GM19452 (cell line): ENCODE measurements around the gene B4GALT1.
"Not testable (repeated sequence)": the region's sequence is repeated elsewhere in the genome, so short reads cannot be mapped to it uniquely, and the experiment has no call there.

Experiments
- ATAC-seq: cut with Tn5 transposase; IDR thresholded peaks from one replicate; pipeline ENCODE4 v1.9.1; 2021; ENCODE audit not compliant: unreplicated experiment

Gene B4GALT1

DNA sequence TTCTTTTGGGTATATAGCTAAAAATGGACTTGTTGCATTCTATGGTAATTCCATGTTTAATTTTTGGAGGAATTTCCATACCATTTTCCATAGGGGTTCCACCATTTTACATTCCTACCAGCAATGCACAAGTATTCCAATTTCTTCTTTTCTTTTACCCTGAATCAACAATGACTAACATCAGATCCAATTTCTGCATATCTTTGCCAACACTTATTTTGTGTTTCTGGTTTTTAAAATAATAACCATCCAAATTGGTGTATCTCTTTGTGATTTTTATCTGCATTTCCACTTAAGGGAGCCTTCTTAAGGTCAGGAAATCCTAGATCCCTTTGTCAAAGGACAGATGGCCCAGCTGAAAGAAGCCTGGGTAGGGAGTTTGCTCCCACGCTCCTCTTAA lies 61.2 kb downstream of the B4GALT1 start:
- no peak for ATAC-seq

DNA sequence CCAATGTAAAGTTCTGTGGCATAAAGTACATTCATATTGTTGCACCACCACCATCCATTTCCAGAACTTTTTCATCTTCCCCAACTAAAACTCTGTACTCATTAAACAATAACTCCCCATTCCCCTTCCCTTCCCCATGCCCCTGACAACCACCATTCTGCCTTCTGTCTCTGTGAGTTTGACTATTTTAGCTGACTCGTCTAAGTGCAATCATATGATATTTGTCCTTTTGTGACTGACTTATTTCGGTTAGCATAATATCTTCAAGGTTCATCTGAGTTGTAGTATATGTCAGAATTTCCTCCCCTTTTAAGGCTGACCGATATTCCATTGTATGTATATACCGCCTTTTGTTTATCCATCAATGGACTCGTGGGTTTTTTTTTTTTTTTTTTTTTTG lies 61.6 kb downstream of the B4GALT1 start:
- ATAC-seq = no peak

- ATAC-seq = no peak
Observed at GRCh38 chr9:33104401-33104800, 62.7 kb downstream of the B4GALT1 start.

- ATAC-seq = no peak
Observed at GRCh38 chr9:33103501-33104281, 63.4 kb downstream of the B4GALT1 start.

- ATAC-seq = no peak
Observed at GRCh38 chr9:33102551-33103210, 64.5 kb downstream of the B4GALT1 start.

DNA sequence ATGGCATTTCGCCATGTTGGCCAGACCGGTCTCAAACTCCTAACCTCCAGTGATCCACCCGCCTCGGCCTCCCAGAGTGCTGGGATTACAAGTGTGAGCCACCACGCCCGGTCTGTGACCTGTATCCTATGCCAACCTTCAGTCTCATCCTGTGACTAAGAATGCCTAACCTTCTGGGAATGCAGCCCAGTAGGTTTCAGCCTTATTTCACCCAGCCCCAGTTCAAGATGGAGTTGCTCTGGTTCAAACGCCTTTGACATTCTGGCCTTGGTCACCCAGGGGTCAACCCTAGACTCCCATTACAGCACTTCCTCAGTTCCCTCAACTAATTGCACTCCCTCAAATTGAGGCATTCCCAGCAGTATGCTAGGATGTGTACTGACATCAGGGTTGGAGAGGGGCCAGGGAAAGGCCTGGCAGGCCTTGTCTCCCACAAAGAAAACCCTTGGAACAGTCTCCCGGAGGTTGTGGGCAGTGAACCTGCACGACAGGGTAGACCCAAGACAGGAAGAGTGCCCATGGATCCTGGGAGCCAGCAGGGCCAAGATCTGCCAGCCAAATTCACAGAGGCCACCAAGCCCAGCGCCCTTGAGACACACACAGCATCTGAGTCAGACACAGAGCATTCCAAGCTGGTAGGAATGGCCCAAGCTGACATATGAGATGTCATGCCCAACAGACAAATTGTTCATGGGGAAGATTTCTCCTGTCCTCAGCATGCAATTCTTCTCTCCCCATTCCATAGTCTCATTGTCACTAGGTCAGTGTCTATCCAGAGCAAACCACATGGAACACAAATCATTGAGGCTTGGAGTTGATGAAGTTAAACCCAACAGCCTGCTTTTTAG lies 65.8 kb downstream of the B4GALT1 start:
- ATAC-seq = no peak

GRCh38 chr9:33099754-33100153 lies 67.4 kb downstream of the B4GALT1 start:
- no peak for ATAC-seq

- no peak for ATAC-seq
Observed at GRCh38 chr9:33097192-33097591, 69.9 kb downstream of the B4GALT1 start.

- ATAC-seq = no peak
Observed at GRCh38 chr9:33092634-33093033, 74.5 kb downstream of the B4GALT1 start.

DNA sequence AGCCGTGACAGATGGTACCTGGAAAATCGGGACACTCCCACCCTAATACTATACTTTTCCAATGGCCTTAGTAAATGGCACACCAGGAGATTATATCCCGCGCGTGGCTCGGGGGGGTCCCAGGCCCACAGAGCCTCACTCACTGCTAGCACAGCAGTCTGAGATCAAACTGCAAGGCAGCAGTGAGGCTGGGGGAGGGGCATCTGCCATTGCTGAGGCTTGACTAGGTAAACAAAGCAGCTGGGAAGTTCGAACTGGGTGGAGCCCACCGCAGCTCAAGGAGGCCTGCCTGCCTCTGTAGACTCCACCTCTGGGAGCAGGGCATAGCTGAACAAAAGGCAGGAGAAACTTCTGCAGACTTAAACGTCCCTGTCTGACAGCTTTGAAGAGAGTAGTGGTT lies 81.5 kb downstream of the B4GALT1 start:
- ATAC-seq = not testable (repeated sequence)

DNA sequence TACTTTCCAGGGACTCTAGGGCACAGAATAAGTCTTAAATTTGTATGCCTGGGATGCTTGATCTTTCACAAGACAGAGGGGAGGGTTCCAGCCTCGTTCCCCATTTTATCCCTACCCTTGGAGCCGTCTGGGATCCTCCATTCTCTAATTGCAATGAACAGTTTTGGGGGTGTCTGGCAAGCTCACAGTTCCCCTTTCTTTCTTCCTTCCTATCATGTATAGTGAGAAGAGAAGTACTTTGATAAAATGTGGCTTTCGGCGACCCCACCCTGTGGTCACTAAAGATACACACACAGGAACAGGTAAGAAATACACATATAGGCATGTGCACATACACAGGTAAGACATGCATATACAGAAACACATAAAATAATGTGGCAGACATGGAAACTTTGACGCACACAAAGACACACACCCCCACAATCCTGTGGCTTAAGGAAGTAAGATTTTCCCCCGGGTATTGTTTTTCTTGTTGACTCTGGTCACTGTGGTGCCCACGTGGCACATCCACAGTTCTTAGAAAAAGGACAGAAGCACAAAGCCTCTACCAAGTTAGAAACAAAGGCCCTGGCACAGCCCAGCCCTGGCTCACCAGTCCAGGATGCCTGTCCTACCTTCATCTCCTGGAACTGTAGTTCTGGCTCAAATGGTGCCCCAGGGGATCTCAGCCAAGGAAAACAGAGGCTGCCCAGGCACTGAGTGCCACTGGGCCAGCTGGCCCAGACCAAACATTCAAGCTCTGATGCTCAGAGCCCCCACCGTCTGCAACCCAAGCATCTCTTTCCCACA lies 84.4 kb downstream of the B4GALT1 start:
- no peak for ATAC-seq

GRCh38 chr9:33082128-33082527 lies 85.0 kb downstream of the B4GALT1 start:
- ATAC-seq = no peak

DNA sequence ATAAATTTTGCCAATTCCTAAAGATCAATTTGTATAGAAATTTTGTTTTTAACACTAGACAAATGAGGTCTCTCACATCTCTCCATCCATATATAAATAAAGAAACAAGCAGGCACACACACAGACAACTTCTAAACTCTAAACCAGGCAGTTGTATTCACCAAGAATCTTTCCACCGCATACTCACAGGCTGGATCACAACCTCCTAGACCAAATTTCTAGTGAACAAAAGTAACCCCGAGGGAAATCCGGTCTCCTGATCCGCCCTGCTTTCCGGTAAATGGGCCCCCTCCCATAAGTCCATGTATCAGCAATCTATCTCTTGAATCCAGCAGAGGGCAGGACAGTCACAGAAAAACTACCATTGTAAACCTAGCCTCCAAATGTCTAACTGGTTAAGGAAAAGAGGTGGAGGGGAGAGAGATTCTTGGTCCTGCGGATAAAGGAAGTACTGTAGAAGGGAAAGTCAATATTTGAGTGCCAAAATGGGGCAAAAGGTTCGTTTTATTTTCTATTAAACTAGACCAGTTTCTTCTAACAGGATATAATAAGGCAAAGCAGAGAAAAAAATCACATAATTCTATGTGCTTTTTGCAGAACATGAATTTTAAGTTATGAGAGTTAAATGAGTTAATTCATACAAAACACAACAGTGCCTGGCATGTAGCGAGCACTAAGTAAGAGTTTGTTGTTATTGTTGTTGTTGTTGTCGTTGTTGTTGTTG lies 85.8 kb downstream of the B4GALT1 start:
- peak; percentile 39 for ATAC-seq

GRCh38 chr9:33080534-33080933 lies 86.6 kb downstream of the B4GALT1 start:
- ATAC-seq = no peak

DNA sequence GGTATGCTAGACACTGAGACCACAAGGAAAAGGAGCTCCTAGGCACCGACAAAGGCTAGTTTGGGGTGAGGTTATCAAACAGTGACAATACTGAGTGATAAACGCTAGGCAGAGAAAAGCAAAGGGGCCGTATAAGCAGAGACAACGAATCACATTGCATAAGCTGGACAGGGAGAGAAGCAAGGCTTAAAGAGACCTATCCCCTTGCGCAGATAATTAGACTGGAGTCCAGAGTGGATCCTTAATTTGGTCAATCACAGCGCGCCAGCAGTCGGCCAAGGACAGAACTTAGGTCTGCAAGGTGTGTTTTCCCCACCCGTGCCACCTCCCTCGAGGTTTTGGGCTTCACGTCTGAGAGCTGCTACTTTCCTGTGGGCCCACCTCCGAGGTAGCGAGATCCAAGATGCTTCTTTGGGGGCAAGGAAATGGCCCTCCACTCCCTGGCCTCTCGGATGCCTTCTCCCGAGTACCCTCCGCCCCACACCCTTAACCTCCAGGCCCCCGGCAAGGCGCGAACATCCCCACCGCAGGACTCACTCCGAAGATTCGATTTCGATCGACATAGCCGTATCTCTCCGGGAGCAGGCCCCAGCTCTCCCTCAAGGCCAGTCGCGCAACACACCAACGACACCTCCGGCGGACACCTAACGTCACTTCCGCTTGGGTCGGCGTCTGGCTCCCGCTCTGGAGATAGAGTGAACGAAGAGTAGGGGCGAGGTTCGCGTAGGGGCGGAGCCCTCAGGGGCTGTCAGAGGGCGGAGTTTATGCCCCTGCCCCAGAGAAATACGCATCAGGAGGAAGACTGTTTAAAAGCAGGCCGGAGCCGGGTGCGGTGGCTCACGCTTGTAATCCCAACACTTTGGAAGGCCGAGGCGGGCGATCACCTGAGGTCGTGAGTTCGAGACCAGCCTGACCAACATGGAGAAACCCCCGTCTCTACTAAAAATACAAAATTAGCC lies 90.8 kb downstream of the B4GALT1 start, which contains the start of gene SMU1:
SMU1 (minus strand) TSS at position 629 of the 959 bp plus-strand sequence; CDS start at position 563, 66 bp downstream.
- peak; percentile 99 for ATAC-seq

- no peak for ATAC-seq
Observed at GRCh38 chr9:33068991-33069390, 98.1 kb downstream of the B4GALT1 start.

DNA sequence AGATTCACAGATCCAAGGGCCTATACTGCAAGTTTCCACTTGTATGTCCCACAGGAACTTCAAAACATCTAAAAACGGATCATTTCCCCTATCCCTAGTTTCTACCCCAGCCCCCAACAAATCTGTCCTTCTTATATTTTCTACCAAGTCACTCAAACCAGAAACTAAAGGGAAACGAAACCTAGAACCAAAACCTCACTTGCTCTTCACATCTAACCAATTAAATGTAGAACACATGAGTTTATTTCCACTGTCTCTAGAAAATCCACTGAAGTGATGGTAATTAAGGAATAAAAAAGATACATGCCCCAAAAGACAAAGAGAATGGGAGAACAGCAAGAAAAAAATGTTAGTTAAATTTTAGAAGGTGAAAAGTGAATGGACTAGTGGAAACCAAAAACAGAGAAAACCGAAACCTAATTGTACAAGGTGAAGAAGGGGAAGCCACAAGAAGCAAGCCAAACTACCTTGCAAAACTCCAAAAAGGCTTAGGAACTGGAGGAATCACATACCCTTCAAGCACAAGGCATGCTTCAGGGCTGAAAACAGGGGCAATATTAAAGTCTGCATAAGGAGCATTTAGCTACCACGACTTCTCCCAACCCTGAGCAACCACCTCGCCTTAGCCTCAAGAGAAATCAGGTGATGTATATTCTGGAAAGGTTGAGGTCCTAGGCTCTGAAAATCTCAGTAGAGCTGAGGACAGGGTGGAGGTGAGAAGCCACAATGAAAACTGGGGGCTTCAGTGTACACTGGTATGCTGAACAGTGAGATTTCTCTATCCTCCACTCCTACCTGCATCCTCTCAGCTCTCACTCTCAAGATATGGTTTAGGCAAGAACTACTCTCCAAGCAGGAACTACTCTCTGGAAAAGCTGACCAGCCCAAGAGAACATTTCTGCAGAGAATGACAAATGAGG lies 101.7 kb downstream of the B4GALT1 start:
- ATAC-seq = peak; percentile 87
